HTERT RPE-1 (cell line): ENCODE results near the gene TNFRSF18.
"Not testable (repeated sequence)": the region's sequence is repeated elsewhere in the genome, so short reads cannot be mapped to it uniquely, and the experiment has no call there.

ENCODE experiments used
- in situ Hi-C: fragments of 300-500 bp; cut with MboI; formaldehyde crosslinking; loops from 4 replicates; pipeline ENCODE4 v1.14.3; 2020; ENCODE audit warnings: low sequenced_read_pairs

Gene TNFRSF18

DNA sequence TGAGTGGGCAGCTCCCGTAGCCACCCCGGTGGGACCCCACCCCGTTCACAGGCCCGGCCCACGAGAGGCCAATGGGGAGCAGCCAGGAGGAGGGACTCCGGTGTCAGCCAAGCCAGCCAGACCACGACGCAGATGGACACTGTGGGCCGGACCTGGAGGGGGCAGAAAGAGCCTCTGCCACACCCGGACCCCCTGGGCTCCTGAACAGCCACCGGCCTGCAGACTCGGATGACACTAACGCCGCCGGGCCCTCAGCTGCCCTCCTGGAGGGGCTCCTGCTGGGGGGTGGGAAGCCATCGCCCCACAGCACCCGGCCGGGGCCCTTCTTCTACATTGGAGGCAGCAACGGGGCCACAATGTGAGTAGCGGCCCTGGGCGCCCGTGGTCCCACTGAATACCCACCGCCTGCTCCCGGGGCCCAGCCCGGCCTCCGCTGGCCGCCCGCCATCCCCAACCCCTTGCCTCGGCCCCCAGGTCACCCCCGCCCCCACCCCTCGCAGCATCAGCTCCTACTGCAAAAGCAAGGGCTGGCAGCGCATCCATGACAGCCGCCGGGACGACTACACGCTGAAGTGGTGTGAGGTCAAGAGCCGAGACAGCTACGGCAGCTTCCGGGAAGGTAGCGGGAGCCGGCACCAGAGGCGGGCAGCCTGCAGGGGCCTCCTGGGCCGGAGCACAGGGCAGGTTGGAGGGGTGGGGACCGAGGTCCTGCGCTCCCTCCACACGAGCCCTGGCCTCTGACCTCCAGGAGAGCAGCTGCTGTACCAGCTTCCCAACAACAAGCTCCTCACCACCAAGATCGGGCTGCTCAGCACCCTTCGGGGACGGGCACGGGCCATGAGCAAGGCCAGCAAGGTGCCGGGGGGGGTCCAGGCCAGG lies 26.2 kb downstream of the TNFRSF18 start:
- in situ Hi-C loops = no loop called here

DNA sequence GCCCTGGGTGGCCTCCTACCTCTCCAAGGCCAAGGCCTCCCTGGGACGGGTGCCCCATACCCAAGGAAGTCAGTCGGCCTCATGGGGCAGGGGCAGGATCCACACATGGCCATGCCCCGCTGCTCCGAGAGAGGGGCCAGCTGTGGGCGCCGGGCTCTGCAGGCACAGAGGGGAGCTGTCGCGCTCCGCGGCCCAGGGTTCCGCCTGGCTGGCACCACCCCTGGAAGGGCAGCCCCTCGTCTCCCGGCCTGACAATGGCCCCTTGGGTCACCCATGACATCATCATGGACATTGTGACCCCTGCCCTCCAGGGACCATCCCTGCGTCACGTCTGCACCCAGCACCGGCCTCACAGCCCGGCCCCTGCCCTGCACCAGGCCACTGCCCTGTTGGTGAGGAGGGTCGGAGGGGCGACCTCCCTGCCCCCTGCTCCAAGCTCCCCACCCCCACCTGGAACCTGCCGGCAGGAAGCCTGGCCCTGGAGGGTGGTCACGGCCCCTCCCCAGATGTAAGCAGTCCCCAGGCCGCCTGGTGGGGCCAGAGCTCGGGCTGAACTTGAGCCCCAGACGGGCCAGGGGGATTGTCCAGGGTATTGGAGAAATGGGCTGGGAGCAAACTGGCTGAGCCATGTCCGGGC lies 26.9 kb downstream of the TNFRSF18 start:
- in situ Hi-C loops = no loop called here

DNA sequence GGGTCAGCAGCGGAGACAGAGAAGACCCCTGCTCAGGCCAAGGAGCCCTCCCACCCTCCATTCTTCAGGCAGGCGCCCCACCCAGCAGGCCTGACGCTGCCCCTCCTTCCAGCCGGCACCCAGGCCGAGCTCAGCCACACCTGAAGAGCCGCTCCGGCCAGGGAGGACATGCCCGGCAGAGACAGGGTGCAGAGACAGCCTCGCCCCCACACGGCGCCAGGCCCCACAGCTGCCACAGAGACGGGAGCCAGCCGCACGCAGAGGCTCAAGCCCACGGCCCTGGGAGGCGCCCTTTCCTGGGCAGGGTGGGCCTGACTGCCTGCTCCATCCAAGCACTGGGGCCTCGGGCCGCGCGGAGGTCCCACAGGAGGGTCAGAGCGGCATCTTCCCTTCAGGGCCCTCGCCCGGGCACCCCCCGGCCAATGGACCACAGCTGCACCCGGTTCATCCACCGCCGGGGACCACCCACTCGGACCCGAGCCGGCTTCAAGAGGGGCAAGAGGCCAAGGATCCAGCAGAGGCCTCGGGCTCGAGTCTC lies 27.5 kb downstream of the TNFRSF18 start:
- in situ Hi-C loops = no loop called here

- in situ Hi-C loops = no loop called here
Measured at GRCh38 chr1:1177452-1178206, 28.8 kb downstream of the TNFRSF18 start.

GRCh38 chr1:1176931-1177330 lies 29.5 kb downstream of the TNFRSF18 start:
- in situ Hi-C loops = no loop called here

DNA sequence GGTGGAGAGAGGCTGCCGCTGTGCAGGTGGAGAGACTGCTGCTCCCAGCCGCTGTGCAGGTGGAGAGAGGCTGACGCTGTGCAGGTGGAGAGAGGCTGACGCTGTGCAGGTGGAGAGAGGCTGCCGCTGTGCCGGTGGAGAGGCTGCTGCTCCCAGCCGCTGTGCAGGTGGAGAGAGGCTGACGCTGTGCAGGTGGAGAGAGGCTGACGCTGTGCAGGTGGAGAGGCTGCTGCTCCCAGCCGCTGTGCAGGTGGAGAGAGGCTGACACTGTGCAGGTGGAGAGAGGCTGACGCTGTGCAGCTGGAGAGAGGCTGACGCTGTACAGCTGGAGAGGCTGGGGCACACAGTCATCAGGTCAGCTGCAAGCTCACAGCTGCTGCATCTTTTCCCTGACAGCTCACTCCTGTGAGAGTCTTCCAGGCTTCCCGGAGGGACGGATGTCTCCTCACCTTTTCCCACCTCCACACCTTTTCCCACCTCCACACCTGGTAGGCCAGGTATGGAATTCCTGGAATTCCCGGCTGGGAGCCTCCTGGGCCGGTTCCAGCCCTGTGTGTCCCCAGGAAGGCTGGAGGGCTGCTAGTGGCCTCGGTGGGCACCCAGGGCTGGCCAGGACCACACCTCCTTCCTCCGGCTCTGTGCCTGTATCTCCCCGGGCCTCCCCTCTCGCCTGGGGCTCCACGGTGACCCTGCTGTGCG lies 30.2 kb downstream of the TNFRSF18 start:
- in situ Hi-C loops = not testable (repeated sequence)

GRCh38 chr1:1175221-1176062 lies 30.9 kb downstream of the TNFRSF18 start:
- in situ Hi-C loops = no loop called here

GRCh38 chr1:1173793-1174415 lies 32.5 kb downstream of the TNFRSF18 start, which contains the start of gene TTLL10:
Gene TTLL10 (plus strand): TSS chr1:1173880. CDS start chr1:1179216, 5,336 bp downstream.
- in situ Hi-C loops = no loop called here

GRCh38 chr1:1173061-1173792 lies 33.2 kb downstream of the TNFRSF18 start:
- in situ Hi-C loops = no loop called here

GRCh38 chr1:1171546-1172340 lies 34.6 kb downstream of the TNFRSF18 start:
- in situ Hi-C loops = no loop called here

GRCh38 chr1:1171161-1171545 lies 35.2 kb downstream of the TNFRSF18 start:
- in situ Hi-C loops = no loop called here

DNA sequence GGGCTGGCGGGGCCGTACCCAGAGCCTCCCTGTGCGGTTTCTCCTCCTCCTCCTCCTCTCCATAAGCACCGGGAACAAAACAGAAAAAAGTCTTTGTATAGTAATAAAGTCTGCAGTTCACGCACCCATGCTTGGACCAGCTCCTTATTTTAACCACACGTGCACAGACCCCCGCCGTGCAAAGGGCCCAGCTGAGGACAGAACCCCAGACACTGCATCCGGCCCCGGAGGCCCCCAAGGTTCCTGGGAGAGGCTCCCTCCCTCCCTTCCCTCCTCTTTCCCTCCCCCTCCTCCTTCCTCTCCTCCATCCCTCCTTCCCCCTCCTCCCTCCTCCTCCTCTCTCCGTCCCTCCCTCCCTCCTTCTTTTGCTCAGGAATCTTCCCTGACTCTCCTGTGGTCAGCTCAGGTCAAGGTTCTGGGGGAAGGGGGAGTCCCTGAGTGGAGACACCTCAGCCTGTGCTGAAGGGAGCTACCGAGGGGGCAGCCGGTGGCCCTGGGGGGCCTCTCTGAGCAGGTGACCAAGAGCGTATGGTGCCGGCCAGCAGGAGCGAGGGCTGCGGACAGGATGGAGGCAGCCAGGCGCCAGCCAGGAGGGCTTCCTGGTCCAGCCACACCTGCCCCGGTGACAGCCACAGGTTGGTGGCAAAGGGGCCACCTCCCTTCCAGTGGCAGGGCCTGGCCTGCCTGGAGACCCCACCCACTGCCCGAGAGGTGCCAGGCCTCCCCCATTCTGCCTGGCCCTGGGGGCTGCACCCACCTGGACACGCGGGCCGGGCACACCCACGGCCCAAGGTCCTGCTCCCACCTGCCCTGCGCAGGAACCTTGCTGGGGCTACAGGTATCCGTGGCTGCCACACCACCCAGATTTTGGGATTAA lies 35.9 kb downstream of the TNFRSF18 start:
- in situ Hi-C loops = no loop called here

GRCh38 chr1:1169429-1170214 lies 36.8 kb downstream of the TNFRSF18 start:
- in situ Hi-C loops = no loop called here

- in situ Hi-C loops = no loop called here
Measured at GRCh38 chr1:1168451-1169411, 37.7 kb downstream of the TNFRSF18 start.
